Activated CD4-positive, alpha-beta T cell treated with anti-CD3 and anti-CD28 coated beads, Interleukin-2, amount 10 ng/mL, durations not matched to agents 7 days and 5 days (primary cell): ENCODE results near the gene HTR1A. TPM values are rescaled to one million over a fixed set of nuclear protein-coding genes. Genes with fewer than 3 reads are reported as not detected.

ENCODE experiments used
- CTCF ChIA-PET: fragments of 350-600 bp; sonication (Branson Sonifier 250); formaldehyde crosslinking; loops from one replicate; lab custom pipeline; 2021; ENCODE audit warnings: antibody characterized with exemption; lab: Charles Lee
- POLR2A ChIA-PET: fragments of 350-600 bp; sonication (Branson Sonifier 250); formaldehyde crosslinking; loops from one replicate; lab custom pipeline; 2021; ENCODE audit warnings: antibody characterized with exemption; lab: Charles Lee
- DNase-seq: peaks from one replicate; pipeline ENCODE4 v3.0.0-alpha.2; 2020
- H3K27ac Mint-ChIP-seq: one replicate; pipeline ENCODE4 v1.8.0; 2021; ENCODE audit warnings: mild to moderate bottlenecking, moderate library complexity, mixed read lengths
- H3K27me3 Mint-ChIP-seq: one replicate; pipeline ENCODE4 v1.8.0; 2021; ENCODE audit warnings: mixed read lengths
- H3K36me3 Mint-ChIP-seq: one replicate; pipeline ENCODE4 v1.8.0; 2021; ENCODE audit warnings: low read depth, mixed read lengths
- H3K4me1 Mint-ChIP-seq: one replicate; pipeline ENCODE4 v1.8.0; 2021; ENCODE audit warnings: mixed read lengths
- H3K4me3 Mint-ChIP-seq: one replicate; pipeline ENCODE4 v1.8.0; 2021; ENCODE audit warnings: mild to moderate bottlenecking, moderate library complexity, mixed read lengths
- H3K9me3 Mint-ChIP-seq: one replicate; pipeline ENCODE4 v1.8.0; 2021; ENCODE audit warnings: mixed read lengths
- total RNA-seq, 2 experiments: library from RNA; stranded (reverse); gene quantifications; one replicate each; pipeline ENCODE4 v1.2.3, GENCODE V29; 2021

HTR1A gene
- total RNA-seq, 2 experiments from 2014 or later: not detected

DNA sequence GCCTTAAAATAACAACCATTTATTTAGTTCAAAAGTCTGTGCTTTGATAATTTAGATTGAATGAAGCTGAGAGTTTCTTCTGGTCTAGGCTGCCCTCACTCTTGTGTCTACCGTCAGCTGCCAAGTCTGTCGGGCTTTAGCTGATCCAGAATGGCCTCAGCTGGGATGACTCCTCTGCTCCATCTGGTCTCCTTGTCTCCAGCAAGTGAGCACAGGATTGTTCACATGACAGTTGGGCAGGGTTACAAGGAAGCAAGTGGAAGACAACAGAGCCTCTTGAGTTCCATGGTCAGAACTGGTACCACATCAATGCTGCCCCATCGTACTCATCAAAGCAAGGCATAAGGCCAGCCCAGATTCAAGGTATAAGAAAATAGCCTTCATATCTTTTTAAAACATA, 9.0 kb downstream of the HTR1A start:
- Mint-ChIP-seq H3K27ac (no peak overlapping the region), H3K27me3 (no peaks in the 10 kb centered on the region), H3K9me3 (peaks cover 2% of the 10 kb centered on the region), H3K4me3 (no peak overlapping the region), H3K4me1 (no peaks in the 10 kb centered on the region), H3K36me3 (no peaks in the 10 kb centered on the region)
- ChIA-PET POLR2A (no interaction called here), CTCF (no interaction called here)
- no peak for DNase-seq

DNA sequence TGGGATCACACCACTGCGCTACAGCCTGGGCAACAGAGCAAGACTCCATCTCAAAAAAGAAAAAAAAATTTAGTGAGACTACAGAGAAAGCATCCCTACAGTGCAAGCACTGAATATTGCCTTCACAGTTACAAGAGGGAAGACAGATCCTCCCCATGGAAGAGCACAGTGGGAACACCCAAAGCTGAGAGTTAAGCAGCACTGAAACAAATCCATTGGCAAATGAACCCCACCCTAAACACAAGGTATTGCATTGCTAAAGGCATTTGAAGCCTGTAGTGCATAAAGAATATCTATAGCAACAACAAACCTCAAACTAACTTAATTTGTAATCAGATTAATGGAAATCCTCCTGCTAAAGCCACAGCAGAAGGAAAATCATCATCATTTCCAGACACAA, 27.1 kb downstream of the HTR1A start:
- CTCF ChIA-PET: no interaction called here
- Mint-ChIP-seq H3K9me3 (no peaks in the 10 kb centered on the region), H3K27ac (no peak overlapping the region), H3K27me3 (no peaks in the 10 kb centered on the region), H3K4me1 (no peaks in the 10 kb centered on the region), H3K36me3 (no peaks in the 10 kb centered on the region), H3K4me3 (no peak overlapping the region)
- no peak for DNase-seq
- POLR2A ChIA-PET: no interaction called here

DNA sequence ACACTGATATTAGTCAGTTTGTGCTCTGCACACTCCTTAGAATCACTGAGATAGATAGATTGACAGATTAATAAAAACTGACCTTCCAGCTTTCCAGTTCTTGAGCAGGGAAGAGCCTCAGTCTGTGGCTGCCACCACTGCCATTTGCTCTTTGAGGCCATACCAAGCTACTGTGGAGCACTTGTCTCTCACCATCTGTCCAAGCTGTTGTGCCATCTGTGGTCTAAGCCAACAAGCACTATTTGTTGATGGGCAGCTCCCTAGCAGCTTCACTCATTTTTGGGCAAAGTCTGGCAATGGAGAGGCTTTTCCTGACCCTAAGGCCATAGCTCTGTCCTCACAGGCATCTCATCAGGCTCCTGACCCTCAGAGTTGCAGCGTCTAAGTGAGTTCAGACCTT, 30.4 kb downstream of the HTR1A start:
- CTCF ChIA-PET: interaction anchor here (0.6 to 1.0 kb wide), 2 partner anchors 15 to 19 kb away, joined by 3 read pairs; no protein-coding TSS in a partner anchor

DNA sequence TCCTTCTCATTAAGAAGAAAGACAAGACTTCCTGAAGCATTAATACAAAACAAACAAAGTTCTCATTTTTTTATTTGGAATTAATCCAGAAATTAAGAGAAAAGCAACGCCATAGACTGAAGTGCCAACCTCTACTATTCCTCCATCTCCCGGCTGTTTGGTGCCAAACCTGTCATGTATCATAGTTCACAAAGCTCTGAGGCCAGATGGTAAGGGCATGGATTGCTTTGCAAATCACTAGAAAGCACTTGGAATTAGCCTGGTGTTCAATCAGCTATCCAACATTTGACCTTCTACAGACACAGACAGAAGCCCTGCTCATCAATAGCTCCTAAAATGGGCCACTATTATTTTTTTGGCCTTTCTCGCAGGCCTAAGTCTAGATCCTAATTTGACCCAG, 33.8 kb downstream of the HTR1A start:
- DNase-seq: no peak
- Mint-ChIP-seq H3K4me3 (no peak overlapping the region), H3K27me3 (no peaks in the 10 kb centered on the region), H3K9me3 (peaks cover 4% of the 10 kb centered on the region), H3K27ac (no peak overlapping the region), H3K4me1 (no peaks in the 10 kb centered on the region), H3K36me3 (no peaks in the 10 kb centered on the region)
- ChIA-PET CTCF (no interaction called here), POLR2A (no interaction called here)

More for the DNA sequence above, 30.4 kb downstream of the HTR1A start:
- no peak for DNase-seq
- POLR2A ChIA-PET: no interaction called here
- Mint-ChIP-seq H3K27ac (no peak overlapping the region), H3K36me3 (no peaks in the 10 kb centered on the region), H3K9me3 (peaks cover 4% of the 10 kb centered on the region), H3K27me3 (no peaks in the 10 kb centered on the region), H3K4me1 (no peaks in the 10 kb centered on the region), H3K4me3 (no peak overlapping the region)

DNA sequence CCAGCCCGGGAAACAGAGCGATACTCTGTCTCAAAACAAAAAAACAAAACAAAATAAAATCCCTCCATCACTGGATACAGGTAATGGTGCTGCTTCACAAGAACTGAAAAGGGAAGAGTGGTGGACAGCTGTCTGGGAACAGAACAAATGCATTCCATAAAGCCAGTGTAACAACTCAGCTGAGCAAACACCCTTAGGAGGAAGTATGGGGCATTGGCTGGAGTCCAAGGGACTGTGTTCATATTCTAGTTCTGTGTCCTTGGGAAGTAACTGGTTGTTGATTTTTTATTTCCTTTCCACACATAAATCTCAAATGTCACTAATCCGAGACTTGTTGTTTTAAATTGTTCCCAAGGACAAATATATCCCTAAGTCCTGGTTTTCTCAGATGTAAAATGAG, 38.3 kb downstream of the HTR1A start:
- peaks cover 6% of the 10 kb centered on the region for H3K9me3 Mint-ChIP-seq

DNA sequence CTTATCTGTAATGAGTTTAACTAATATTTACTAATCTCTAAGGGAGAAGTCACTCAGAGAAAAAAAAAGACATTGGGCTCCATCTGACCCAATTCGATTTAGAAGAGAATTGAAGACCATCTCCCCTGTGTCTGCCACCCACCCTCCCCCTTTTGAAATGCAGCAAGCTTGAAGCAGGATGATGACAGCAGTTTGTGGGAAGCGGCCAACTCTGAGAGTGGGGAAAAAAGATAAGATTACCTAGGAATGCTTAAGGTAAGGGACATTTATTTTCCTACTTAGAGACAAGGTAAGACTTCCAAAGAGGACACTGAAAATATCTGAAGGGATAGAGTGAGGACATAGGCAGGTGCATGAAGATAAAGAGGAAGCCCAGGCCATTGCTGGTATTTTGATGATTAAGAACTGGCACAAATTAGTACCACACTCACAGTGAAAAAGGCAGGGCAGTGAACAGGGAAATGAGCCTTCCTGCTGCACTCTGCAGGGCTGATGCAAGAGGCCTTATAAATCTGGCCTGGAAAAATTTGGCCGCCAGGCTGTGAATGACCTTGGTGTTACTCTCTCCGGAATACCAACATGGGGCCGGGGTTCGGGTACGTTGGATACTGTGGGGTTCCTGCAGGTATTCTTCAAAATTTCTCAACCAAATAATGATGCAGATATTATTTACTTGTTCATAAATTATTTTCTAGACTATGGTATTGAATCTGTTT, 42.3 kb downstream of the HTR1A start:
- H3K27me3 Mint-ChIP-seq: no peaks in the 10 kb centered on the region
- no peaks in the 10 kb centered on the region for H3K4me1 Mint-ChIP-seq
- ChIA-PET CTCF (no interaction called here), POLR2A (no interaction called here)
- DNase-seq: no peak
- H3K4me3 Mint-ChIP-seq: no peak overlapping the region
- H3K27ac Mint-ChIP-seq: no peak overlapping the region
- H3K9me3 Mint-ChIP-seq: peaks cover 2% of the 10 kb centered on the region
- H3K36me3 Mint-ChIP-seq: no peaks in the 10 kb centered on the region

More for the DNA sequence above, 38.3 kb downstream of the HTR1A start:
- Mint-ChIP-seq H3K4me3 (no peak overlapping the region), H3K27ac (no peak overlapping the region), H3K36me3 (no peaks in the 10 kb centered on the region), H3K4me1 (no peaks in the 10 kb centered on the region), H3K27me3 (no peaks in the 10 kb centered on the region)
- CTCF ChIA-PET: no interaction called here
- POLR2A ChIA-PET: no interaction called here
- no peak for DNase-seq

GRCh38 chr5:63916786-63917185, 45.5 kb downstream of the HTR1A start:
- Mint-ChIP-seq H3K36me3 (no peaks in the 10 kb centered on the region), H3K4me3 (no peak overlapping the region), H3K27me3 (no peaks in the 10 kb centered on the region), H3K27ac (no peak overlapping the region), H3K4me1 (no peaks in the 10 kb centered on the region), H3K9me3 (peaks cover 2% of the 10 kb centered on the region)
- POLR2A ChIA-PET: no interaction called here
- DNase-seq: no peak
- CTCF ChIA-PET: no interaction called here

DNA sequence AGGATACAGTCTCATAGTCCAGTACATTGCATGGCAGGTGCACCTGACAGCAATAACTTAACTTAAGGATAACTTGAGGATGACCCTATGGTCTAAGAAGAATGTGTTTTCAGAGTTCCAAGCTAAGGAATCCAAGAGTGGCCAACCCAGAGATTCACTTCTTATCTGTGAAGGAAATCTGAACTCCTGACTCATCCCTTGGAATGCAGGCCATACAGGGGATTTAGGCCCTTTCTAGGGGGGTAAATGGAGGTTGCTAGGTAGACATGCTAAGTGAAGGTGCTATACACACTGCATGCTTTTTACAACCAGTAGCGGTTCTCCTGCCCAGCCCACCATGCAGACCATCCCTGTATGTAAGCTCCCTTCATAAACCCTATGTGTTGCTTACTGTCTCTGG, 50.4 kb downstream of the HTR1A start:
- Mint-ChIP-seq H3K4me3 (no peak overlapping the region), H3K36me3 (no peaks in the 10 kb centered on the region), H3K27ac (no peak overlapping the region), H3K27me3 (no peaks in the 10 kb centered on the region), H3K4me1 (no peaks in the 10 kb centered on the region), H3K9me3 (no peaks in the 10 kb centered on the region)
- POLR2A ChIA-PET: no interaction called here
- DNase-seq: no peak
- CTCF ChIA-PET: no interaction called here

Other genes starting within 250 kb of the HTR1A start
- not detected for gene RNF180, start 203.4 kb upstream of the HTR1A start, total RNA-seq